OCI-LY7 (cell line): Measurements from ENCODE around the gene TYMP.

Experiments
- CTCF ChIP-seq: fragments of 200-600 bp; sonication (generic); conservative IDR thresholded peaks from 2 replicates; pipeline ENCODE4 v1.5.1; 2014; ENCODE audit warnings: mild to moderate bottlenecking, antibody characterized with exemption, low read length, moderate library complexity, mixed read lengths
- EZH2phosphoT487 ChIP-seq: fragments of 200-600 bp; sonication (generic); IDR thresholded peaks from 2 replicates; pipeline ENCODE4 v1.6.1; 2018; ENCODE audit warnings: low read depth, borderline replicate concordance, mild to moderate bottlenecking, mixed run types, antibody characterized with exemption, low read length, moderate library complexity, mixed read lengths

GRCh38 chr22:50490531-50491308 is 39.1 kb downstream of the TYMP start:
- TF ChIP-seq CTCF (no peak), EZH2phosphoT487 (no peak)
